NOMO-1 treated with dmso at 0.1 percent for 144 hours (cell line): ENCODE data around the gene ITPR2.

Source experiments
- DNase-seq: peaks from one replicate; lab custom pipeline; 2025; ENCODE audit not compliant: unreplicated experiment; lab: John Stamatoyannopoulos, UW

The ITPR2 gene

GRCh38 chr12:26825459-26826016 lies 7.5 kb downstream of the ITPR2 start:
- DNase-seq: no peak

GRCh38 chr12:26823390-26823789 lies 9.6 kb downstream of the ITPR2 start:
- DNase-seq: no peak

- DNase-seq: no peak
These were observed 11.0 kb downstream of the ITPR2 start for GRCh38 chr12:26822026-26822425.

- no peak for DNase-seq
These were observed 11.7 kb downstream of the ITPR2 start for GRCh38 chr12:26821212-26821701.

- no peak for DNase-seq
These were observed 14.4 kb downstream of the ITPR2 start for GRCh38 chr12:26818636-26819035.

GRCh38 chr12:26818201-26818600 lies 14.8 kb downstream of the ITPR2 start:
- no peak for DNase-seq

GRCh38 chr12:26817183-26817591 lies 15.8 kb downstream of the ITPR2 start:
- DNase-seq: no peak

- DNase-seq: no peak
These were observed 19.2 kb downstream of the ITPR2 start for GRCh38 chr12:26813812-26814211.

GRCh38 chr12:26810330-26810729 lies 22.7 kb downstream of the ITPR2 start:
- no peak for DNase-seq

- no peak for DNase-seq
These were observed 23.2 kb downstream of the ITPR2 start for GRCh38 chr12:26809611-26810285.

- no peak for DNase-seq
These were observed 24.1 kb downstream of the ITPR2 start for GRCh38 chr12:26808766-26809476.

GRCh38 chr12:26807292-26807691 lies 25.7 kb downstream of the ITPR2 start:
- DNase-seq: no peak

- no peak for DNase-seq
These were observed 26.4 kb downstream of the ITPR2 start for GRCh38 chr12:26806556-26806955.

GRCh38 chr12:26805401-26805971 lies 27.5 kb downstream of the ITPR2 start:
- no peak for DNase-seq

- DNase-seq: no peak
These were observed 29.4 kb downstream of the ITPR2 start for GRCh38 chr12:26803552-26803951.

GRCh38 chr12:26801486-26801885 lies 31.5 kb downstream of the ITPR2 start:
- DNase-seq: no peak

- no peak for DNase-seq
These were observed 32.1 kb downstream of the ITPR2 start for GRCh38 chr12:26800858-26801257.

GRCh38 chr12:26800347-26800746 lies 32.6 kb downstream of the ITPR2 start:
- DNase-seq: no peak

GRCh38 chr12:26799741-26800140 lies 33.3 kb downstream of the ITPR2 start:
- no peak for DNase-seq

GRCh38 chr12:26798640-26799039 lies 34.4 kb downstream of the ITPR2 start:
- no peak for DNase-seq

GRCh38 chr12:26798023-26798422 lies 35.0 kb downstream of the ITPR2 start:
- no peak for DNase-seq

GRCh38 chr12:26795910-26796309 lies 37.1 kb downstream of the ITPR2 start:
- no peak for DNase-seq
